Activated CD4-positive, alpha-beta T cell treated with anti-CD3 and anti-CD28 coated beads, Interleukin-2, amount 50 U/mL, for 24 hours (primary cell): ENCODE results near the gene ANO2.
A peak's percentile ranks its signal among the peaks of the same experiment; 100 is the strongest.

ENCODE experiments used
- DNase-seq, 2 donors: peaks; one replicate each; pipeline ENCODE4 v3.0.0-alpha.2; 2020; ENCODE audit warnings: low read depth in 1 of 2, low spot score in 1 of 2

ANO2 gene

GRCh38 chr12:5945071-5946008 is at the start of gene ANO2:
ANO2 (minus strand) TSS chr12:5945259; CDS start chr12:5945217, 42 bp downstream.
- DNase-seq: no peak

- DNase-seq: no peak
Measured at GRCh38 chr12:5989621-5990020, 44.6 kb upstream of the ANO2 start.

- DNase-seq: peak; percentile 51 to 59
Measured at GRCh38 chr12:5988659-5989116, 43.6 kb upstream of the ANO2 start.

- DNase-seq: no peak
Measured at GRCh38 chr12:5988088-5988487, 43.0 kb upstream of the ANO2 start.

- DNase-seq: no peak
Measured at GRCh38 chr12:5987573-5987972, 42.5 kb upstream of the ANO2 start.

GRCh38 chr12:5985471-5985870 is 40.4 kb upstream of the ANO2 start:
- DNase-seq: no peak

GRCh38 chr12:5984873-5985272 is 39.8 kb upstream of the ANO2 start:
- no peak for DNase-seq

GRCh38 chr12:5982106-5982505 is 37.0 kb upstream of the ANO2 start:
- no peak for DNase-seq

GRCh38 chr12:5977556-5977955 is 32.5 kb upstream of the ANO2 start:
- DNase-seq: no peak

GRCh38 chr12:5976711-5977110 is 31.7 kb upstream of the ANO2 start:
- DNase-seq: no peak

- no peak for DNase-seq
Measured at GRCh38 chr12:5976196-5976595, 31.1 kb upstream of the ANO2 start.

GRCh38 chr12:5973461-5974115 is 28.5 kb upstream of the ANO2 start:
- no peak for DNase-seq

- no peak for DNase-seq
Measured at GRCh38 chr12:5972387-5972786, 27.3 kb upstream of the ANO2 start.

GRCh38 chr12:5971194-5971850 is 26.3 kb upstream of the ANO2 start:
- no peak for DNase-seq

GRCh38 chr12:5969974-5970690 is 25.1 kb upstream of the ANO2 start:
- DNase-seq: no peak

- no peak for DNase-seq
Measured at GRCh38 chr12:5969156-5969973, 24.3 kb upstream of the ANO2 start.

- no peak for DNase-seq
Measured at GRCh38 chr12:5967645-5968415, 22.8 kb upstream of the ANO2 start.

- DNase-seq: no peak
Measured at GRCh38 chr12:5966486-5967095, 21.5 kb upstream of the ANO2 start.

- peak; percentile 11 to 14 for DNase-seq
Measured at GRCh38 chr12:5965950-5966383, 20.9 kb upstream of the ANO2 start.
